GM21576 (cell line): ENCODE results near the gene FBXL14.

Experiments
- ATAC-seq: cut with Tn5 transposase; IDR thresholded peaks from one replicate; pipeline ENCODE4 v1.9.1; 2021; ENCODE audit warnings: mild to moderate bottlenecking, moderate library complexity; ENCODE audit not compliant: unreplicated experiment

Gene FBXL14

GRCh38 chr12:1594261-1595025 is at the start of gene FBXL14:
Gene FBXL14 (minus strand): TSS chr12:1594581. CDS start chr12:1594066, 515 bp downstream.
- peak; percentile 49 for ATAC-seq

- ATAC-seq: no peak
These were observed 49.6 kb upstream of the FBXL14 start for GRCh38 chr12:1643905-1644533.

- no peak for ATAC-seq
These were observed 48.7 kb upstream of the FBXL14 start for GRCh38 chr12:1643043-1643442.

GRCh38 chr12:1642513-1642912 is 48.1 kb upstream of the FBXL14 start:
- no peak for ATAC-seq

- no peak for ATAC-seq
These were observed 46.2 kb upstream of the FBXL14 start for GRCh38 chr12:1640328-1641234.

GRCh38 chr12:1639538-1639937 is 45.2 kb upstream of the FBXL14 start:
- no peak for ATAC-seq

GRCh38 chr12:1638203-1638602 is 43.8 kb upstream of the FBXL14 start:
- ATAC-seq: no peak

- ATAC-seq: no peak
These were observed 41.1 kb upstream of the FBXL14 start for GRCh38 chr12:1635301-1636095.

GRCh38 chr12:1634590-1635191 is 40.3 kb upstream of the FBXL14 start:
- ATAC-seq: no peak

DNA sequence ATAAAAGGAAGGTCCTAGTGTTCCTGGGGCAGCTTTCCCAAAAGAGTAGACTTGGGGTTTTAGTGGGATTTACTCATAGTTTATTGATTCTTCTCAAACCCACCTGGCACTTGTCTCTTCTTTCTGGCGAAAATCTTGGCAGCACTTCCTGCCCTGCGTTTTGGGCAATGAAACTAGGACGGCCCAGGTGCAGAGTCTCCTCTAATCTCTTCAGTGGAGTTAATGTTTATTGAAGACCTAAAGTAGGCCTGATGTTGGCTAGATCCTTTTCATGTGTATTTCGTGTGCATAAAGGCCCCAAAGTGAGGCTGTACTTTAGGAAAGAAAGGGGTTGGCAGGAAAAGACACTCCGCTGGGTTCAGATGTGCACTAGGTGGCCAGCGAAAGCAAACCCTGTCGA is 39.8 kb upstream of the FBXL14 start:
- ATAC-seq: no peak

DNA sequence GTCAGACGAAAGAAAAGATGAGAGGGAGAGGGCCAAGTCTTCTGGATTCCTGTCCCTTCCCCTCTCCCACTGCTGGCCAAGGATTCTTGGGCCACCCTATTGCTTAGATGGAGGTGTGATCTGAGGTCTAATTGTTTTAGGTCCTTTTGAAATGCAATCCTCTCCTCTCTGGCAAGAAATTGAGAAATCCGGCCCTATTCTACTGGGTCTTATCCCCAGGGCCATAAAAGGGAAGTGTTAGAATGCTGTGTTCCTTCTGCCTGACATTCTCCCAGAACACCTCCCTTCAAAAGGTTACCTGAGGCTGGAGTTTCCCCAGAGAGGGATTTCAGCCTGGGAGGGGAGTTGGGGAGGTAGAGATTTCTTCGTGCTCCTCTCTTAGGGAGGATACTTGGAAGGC is 39.1 kb upstream of the FBXL14 start:
- ATAC-seq: no peak

DNA sequence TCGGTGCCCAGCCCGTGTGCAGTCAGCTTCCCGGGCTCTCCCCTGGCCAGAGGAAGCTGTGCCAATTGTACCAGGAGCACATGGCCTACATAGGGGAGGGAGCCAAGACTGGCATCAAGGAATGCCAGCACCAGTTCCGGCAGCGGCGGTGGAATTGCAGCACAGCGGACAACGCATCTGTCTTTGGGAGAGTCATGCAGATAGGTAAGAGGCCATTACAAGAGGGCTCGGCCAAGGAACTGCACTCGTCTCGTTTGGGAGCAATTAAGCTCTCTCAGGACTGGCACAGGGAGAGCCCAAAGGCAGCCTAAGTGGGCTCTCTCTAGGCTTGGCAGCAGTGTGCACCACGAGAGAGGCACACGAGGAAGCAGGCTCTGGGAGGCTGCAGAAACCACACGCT is 38.3 kb upstream of the FBXL14 start:
- ATAC-seq: no peak

GRCh38 chr12:1630827-1631591 is 36.6 kb upstream of the FBXL14 start:
- no peak for ATAC-seq

DNA sequence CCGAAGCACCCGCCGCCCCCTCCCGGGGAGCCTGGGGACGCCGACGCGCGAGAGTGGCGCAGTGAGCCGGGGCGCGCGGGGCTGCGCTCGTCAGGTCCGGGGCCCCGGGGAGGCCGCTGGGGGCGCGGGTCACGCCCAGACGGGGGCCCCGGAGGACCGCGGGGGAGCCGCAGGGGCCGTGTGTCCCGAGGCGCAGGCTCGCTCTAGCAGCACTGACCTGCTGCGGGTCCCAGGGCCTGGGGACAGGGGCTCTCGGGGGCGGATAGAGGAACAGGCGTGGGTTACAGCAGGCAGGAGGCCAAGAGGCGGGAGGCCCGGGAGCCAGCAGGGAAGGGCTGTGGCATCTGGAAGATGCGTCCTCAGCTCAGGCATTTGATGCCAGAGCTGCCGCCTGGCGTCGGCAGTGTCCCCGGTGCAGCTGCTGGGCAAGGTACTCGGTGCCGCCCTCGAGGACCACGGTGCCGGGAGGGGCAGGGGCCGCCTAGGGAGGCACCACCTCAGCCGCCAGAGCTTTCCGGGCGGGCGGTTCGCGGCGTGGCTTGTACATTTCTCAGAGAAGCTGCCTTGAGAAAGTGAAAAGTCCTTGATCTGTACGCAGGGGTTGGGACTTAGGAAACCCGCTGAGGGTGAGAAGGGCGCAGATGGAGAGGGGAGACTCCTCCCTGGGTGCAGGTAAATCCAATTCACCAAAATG is 35.9 kb upstream of the FBXL14 start:
- ATAC-seq: no peak

DNA sequence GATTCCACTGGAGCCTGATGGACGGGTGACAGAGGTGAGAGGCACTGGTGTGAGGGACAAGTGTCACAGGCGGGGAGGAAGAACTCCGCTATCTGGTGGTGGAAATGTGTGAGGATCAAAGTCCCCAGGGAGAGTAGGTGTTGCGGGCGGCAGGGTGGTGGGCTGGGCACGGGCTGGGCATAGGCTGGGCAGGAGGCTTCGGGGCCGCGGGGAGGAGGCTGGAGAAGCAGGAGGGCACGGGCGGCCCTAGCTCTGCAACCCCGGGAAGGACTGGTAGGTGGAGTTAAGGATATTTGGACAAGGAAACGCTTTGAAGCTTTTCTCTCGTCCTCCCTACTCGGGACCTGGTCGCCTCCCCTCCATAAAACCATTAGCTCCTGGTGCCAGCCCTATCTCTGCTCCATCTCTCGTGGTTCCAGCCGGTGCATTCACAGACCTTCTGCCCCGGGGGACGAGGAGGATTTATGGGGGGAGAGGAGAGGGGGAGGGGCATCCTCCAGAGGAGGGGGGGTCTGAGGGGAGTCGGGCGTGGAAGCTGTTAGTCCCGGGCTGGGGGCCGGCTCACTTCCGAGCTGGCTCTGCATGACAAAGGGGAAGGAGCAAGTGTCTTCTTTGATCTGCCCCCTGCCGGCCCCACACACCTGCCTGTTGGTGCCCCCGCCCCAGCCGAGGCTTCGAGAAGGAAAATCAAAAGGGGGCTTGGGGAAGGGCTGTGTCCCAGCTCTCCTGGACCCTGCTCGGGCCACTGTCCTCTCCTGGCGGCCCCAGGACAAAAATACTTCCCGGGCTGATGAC is 35.2 kb upstream of the FBXL14 start:
- no peak for ATAC-seq

GRCh38 chr12:1628666-1629337 is 34.4 kb upstream of the FBXL14 start, which contains the start of gene WNT5B:
Gene WNT5B (plus strand): TSS chr12:1629231. CDS start chr12:1631355, 2,124 bp downstream.
- ATAC-seq: no peak

DNA sequence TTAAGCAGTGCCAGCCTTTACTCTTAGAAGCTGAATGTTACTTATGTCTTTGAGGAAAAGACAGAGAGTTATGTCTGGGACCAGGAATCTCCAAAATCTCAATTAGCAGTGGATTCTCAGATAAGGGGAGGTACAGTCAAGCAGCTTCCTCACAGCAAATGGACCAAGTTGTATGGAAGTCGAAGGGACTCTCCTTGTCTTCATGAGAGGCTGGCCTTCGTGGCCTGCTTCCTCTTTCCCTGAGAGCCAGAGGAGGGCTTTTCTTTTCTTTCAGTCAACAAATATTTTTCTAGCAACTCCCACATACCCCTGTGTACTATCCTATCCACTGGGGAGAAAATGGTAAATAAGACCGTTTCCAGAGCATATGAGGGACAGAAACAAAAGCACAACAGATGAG is 28.0 kb upstream of the FBXL14 start:
- no peak for ATAC-seq

- no peak for ATAC-seq
These were observed 25.7 kb upstream of the FBXL14 start for GRCh38 chr12:1620092-1620491.
